ENCODE results near the gene LRRC3.

LRRC3 gene

DNA sequence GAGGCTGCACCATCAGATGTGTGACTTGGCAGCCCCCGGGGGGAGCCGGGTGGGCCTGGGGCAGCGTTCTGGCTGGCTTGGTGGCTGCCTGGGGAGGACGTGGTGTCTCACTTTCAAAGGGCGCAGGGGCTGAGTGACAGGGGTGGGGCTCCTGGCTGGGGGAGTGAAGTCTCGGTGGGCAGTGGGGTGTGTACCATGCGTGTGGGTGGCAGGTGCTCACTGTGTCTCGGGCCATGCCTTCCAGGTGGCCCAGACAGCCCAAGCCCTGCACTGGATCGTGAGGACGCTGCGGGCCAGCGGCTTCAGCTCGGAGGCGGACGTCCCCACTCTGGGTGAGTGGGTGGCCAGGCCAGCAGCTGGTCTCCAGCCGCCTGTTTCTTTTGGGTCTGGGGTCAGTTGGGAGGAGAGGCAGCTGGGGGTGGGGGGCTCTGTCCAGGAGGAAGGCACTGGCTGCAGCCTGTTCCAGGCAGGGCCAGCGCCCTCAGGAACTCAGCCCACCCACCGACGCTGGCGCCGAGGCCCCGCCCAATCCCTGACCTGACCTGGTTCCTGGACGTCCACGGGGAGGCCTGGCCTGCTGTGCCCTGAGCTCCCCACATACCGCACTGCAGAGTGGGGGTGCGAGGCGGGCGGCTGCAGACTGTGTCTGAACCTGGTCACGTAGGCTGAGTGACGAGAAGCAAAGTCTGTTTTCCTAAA is 30.6 kb upstream of the LRRC3 start:
- no peak for FAIRE-seq

DNA sequence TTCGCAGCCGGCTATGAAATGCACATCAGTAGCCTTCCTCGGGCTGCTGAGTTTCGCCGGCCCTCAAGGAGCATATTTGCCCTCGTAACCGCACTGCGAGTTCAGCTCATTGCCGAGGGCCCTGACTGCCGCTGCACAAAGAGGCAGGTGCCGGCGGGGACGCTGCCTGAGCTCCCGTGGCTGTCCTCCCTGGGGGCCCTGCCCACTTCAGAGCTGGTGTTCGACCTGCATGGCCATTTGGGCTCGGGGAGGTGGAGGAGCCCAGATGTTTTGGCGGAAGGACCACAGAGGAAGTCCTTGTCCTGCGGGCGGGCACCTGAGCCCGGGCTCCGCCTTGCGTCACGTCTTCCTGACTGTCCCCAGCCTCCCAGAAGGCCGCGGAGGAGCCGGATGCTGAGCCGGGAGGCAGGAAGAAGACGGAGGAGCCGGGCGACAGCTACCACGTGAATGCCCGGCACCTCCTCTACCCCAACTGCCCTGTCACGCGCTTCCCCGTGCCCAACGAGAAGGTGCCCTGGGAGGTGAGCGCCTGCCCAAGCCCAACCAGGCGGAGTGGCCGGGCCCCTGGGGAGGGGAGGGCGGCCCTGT is 29.9 kb upstream of the LRRC3 start:
- no peak for FAIRE-seq

DNA sequence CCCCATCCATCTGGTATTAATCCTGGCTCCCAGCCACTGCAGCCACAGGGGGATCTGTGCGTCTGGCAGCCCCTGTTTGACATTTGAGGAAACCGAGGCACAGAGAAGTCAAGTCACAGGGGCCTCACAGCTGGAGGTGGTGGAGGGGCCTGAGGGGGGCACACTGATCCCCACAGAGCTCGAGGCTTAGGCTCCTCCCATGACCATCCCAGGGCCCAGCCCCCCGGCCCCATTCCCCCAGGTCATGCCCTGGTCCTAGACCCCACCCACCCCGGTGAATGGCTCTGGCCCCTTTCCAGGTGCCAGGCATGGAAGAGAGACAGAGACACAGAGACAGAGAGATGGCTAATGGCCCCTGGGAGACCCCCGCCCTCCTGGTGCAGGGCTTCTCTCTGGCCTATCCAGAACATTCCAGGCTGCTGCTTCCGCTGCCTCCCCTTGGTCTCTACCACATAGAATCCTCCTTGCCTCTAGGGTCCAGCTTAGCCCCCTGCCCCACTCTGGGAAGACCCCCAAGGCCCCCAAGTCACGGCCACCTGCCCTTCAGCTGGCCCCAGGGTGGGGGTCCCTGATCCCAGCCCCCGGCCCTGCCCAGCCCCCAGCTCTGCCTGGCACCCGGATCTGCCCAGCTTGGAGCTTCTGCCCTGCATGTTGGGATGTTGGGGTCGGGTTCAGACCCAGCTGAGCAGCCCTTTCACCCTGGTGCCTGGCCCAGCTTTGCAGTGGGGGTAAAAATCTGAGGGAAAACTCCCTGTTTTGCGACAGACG is 29.2 kb upstream of the LRRC3 start:
- FAIRE-seq, result no peak

DNA sequence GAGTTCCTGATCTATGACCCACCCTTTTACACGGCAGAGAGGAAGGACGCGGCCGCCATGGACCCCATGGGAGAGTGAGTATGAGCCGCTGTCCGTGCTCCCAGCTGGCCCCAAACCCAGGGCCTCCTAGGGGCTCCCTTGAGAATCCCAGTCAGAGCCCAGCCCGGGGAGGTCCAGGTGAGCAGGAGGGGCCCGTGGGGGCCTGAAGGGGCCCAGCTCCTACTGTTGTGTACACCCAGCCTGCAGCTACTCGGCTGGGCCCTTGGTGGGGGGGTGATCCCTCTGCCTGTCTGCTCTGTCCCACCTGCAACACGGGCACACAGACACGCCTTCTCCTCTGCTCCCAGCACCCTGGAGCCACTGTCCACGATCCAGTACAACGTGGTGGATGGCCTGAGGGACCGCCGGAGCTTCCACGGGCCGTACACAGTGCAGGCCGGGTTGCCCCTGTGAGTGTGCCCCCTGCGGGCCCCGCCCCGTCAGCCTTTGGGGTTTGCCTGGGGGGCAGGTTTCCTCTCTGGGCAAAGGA is 28.6 kb upstream of the LRRC3 start:
- no peak for FAIRE-seq

DNA sequence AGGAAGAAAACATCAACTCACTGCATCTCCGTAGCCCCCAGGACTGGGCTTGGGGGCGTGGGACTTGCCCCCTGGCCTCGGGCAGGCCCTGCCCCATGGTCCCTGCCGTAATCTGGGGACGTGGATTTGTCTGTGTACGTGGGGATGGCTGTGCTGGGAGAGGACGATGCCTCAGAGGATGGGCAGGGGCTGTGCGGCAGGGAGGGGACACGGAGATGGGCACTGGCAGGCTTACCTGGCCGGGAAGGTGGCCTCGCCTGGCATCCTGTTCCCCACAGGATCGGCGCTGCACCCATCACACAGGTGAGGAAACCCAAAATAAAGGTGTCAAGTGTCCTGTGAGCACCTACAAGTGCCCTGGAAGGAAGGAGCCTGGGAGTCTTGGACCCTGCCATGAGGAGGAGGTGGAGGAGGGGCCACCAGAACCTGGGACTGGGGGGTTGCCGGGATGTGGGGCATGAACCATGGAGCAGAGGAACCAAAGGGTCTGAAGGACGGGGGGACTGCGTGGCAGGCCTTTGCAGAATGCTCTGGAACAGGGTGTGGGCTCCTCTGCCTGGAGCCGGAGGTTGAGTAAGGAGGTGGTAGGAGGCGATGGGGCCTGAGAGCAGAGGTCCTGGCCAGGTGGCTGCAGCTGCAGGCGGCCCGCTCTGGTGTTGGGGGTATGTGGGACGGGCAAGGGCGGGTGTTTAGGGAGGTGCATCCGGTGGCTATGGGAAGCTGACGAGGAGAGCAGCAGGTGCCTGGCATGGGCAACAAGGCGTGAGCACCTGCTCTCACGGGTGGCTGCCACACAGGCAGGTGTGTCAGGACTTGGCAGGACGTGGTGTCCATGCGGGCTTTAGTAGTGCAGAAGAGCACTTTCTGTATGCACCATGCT is 27.8 kb upstream of the LRRC3 start:
- FAIRE-seq, result no peak

DNA sequence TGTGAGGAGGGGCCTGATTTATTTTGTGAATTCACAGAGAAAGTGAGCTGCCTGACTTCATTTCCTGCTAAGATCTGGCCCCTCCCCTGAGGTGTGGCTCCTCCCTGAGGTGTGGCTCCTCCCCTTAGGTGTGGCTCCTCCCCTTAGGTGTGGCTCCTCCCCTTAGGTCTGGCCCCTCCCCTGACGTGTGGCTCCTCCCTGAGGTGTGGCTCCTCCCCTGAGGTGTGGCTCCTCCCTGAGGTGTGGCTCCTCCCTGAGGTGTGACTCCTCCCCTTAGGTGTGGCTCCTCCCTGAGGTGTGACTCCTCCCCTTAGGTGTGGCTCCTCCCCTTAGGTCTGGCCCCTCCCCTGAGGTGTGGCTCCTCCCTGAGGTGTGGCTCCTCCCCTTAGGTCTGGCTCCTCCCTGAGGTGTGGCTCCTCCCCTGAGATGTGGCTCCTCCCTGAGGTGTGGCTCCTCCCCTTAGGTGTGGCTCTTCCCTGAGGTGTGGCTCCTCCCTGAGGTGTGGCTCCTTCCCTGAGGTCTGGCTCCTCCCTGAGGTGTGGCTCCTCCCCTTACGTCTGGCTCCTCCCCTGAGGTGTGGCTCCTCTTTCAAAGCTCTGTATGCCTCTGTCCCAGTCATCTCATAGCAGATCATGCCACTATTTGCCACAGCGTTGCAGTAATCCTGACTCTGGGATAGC is 26.9 kb upstream of the LRRC3 start:
- no peak for FAIRE-seq

DNA sequence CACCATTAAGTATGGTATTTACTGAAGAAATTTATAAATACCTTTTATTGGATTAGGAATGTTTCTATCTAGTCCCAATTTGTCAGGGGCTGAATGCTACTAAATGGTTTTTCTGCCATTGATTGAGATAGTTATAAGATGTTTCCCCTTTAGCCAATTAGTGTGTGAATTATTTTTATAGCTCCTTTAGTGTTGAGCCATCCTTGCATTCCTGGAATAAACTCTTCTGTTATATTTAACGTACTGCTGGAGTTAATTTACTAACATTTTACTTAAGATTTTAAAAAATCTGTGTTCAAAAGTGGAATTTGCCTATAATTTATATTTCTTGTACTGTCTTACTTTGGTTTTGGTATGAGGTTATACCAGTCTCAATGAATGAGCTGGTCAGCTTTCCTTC is 25.4 kb upstream of the LRRC3 start:
- FAIRE-seq, result no peak

DNA sequence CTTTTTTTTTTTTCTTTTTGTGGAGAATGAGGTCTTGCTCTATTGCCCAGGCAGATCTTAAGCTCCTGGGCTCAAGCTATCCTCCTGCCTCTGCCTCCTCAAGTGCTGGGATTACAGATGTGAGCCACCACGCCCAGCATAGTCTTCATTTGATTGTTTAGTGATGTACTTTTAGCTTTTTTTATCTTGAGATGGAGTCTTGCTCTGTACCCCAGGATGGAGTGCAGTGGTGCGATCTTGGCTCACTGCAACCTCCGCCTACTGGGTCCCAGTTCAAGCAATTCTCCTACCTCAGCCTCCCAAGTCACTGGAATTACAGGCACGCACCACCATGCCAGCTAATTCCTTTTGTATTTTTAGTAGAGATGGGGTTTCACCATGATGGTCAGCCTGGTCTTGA is 24.0 kb upstream of the LRRC3 start:
- no peak for FAIRE-seq

DNA sequence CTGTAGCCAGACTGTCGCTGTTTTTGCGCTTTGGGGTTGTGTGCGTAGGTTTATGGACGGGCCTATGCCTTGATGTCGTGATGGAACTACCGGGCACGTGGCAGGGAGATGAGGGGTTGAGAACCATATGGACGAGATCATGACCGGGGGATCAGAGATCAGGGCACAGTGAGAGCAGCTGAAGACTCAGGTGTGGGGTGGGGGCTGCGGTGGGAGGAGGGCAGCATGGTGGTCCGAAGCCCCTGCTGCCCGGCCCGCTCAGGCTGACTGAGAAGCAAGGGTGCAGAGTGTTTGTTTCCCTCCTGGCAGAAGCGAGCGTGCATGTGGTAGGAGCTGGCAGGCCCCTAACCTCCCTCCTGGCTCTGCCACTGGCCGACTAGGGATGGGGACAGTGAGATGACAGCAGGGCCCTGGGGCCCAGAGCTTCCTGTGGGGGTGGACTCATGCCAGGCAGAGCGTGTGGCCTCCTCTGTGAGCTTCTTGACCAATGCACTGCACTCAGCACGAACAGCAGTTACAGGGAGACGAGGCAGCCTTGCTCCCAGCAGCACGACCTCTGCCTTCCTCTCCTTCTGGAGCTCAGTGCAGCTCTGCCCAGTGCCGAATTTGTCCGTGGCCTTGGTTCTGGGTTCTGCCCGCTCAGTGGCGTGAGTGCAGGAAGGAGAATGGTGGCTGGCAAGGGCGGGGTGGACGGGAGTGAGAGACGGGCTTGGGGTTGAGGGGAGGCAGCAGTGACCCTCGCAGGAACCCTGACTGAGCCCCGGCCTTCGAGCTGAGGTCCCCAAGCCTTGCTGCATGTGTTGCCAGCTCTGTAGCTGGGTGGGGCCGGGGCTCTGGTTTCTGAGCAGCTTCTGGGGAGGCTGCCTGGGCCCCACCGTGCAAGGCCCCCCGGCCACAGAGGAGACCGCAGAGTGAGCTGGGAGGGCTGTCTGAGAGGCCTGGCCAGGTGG is 22.2 kb upstream of the LRRC3 start:
- no peak for FAIRE-seq

DNA sequence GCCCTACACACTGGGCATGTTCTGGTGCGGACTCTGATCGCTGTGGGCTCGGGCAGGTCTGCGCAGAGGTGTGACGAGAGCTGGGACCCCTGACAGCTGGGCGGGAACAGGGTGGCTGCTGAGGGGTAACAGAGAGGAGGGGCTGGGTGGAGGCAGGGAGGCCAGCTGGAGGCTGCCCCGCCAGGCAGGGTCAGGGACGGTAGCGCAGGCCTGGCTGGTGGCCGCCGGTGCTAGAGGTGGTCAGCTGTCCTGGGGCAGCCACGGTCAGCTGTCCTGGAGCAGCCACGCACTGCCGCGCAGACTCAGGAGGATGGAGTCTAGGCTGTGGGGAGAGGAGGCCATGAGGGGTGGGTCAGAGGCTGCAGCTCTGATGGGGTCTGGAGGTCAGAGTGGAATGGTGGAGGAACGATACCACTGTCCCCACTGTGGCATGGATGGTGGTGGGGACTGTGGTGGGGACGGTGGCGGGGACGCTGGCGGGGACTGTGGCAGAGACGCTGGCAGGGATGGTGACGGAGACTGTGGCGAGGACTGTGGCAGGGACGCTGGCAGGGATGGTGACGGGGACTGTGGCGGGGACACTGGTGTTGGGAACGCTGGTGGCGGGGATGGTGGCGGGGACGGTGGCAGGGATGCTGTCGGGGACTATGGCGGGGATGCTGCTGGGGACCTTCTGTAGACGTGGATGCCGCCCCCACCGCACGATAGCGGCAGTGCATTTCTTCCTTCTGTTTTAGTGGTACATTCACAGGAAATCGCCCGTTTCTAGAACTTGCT is 21.3 kb upstream of the LRRC3 start:
- no peak for FAIRE-seq

DNA sequence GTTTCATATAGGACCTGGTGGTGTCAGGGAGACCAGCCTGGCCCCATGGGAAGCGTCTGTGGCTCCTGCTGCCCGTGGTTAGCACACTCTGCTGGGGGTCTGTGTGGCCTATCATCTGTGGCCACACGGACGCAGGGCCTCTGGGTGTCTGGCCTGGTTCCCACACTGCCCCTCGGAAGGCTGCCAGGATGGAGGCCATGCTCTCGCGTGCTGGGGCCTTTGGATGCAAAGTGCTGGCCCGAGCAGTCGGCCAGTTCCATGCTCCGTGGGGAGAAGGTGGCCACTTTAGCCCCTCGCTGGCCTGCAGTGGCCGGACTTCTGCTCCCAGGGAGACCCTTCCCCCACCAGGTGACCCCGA is 20.8 kb upstream of the LRRC3 start:
- no peak for FAIRE-seq

DNA sequence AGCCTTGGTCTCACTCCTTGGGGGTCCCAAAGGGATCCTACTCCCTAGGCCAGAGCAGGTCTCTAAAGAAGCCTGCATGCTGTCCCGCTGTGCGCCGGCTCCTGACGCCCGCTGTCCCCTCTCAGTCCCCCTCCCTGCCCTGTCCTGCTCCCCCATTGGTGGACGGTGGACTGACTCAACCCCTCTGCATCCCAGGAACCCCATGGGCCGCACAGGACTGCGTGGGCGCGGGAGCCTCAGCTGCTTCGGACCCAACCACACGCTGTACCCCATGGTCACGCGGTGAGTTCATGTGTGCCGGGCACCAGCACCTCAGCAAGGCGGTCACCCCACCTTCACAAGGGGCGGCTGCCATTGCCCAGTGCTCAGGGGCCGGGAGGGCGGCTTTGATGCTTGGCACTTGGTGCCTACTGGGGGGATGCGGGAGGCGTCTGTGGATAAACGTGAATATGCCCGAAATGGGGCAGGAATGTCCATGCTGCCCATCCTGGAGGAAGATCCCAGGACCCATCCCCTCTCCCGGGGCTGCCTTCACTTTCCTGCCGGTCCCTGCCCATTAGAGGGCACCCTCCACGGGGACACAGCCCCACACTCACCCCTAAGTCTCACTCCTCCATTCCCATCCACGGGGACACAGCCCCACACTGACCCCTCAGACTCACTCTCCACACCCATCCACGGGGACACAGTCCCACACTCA is 20.2 kb upstream of the LRRC3 start:
- no peak for FAIRE-seq

DNA sequence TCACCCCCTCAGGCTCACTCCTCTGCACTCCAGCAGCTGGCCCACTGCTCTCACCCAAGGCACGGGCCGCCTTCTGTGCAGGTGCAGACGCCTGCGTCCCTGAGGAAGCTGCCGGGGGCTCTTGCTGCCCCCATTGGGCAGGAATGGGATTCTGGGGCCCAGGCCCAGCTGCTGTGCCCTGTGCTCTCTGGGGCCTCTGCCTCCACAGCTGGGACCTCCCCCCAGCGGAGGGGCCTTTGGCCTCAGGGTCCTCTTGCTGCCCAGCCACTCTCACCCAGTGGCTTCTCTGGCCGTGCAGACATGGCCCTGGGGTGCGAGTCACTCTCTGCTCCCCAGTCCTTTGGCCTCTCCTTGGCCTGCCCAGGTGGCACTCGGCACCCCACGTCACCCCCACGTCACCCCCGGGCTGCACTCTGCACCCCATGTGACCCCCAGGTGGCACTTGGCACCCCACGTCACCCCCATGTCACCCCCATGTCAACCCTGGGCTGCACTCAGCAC is 19.1 kb upstream of the LRRC3 start:
- no peak for FAIRE-seq

DNA sequence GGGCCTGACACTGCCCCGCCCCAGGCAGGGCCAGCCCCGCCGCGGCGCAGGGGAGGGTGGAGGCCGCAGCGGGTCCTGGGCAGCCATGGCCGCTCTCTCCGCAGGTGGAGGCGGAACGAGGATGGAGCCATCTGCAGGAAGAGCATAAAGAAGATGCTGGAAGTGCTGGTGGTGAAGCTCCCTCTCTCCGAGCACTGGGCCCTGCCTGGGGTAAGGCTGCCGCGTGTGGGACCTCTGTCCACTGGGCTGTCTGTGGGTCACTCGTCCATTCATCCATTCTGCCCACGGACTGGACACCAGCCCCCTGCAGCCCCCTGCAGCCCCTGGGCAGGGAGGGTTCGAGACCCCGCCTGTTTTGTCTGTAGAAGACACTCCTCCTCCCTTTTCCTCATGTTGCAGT is 18.4 kb upstream of the LRRC3 start:
- FAIRE-seq, result no peak

DNA sequence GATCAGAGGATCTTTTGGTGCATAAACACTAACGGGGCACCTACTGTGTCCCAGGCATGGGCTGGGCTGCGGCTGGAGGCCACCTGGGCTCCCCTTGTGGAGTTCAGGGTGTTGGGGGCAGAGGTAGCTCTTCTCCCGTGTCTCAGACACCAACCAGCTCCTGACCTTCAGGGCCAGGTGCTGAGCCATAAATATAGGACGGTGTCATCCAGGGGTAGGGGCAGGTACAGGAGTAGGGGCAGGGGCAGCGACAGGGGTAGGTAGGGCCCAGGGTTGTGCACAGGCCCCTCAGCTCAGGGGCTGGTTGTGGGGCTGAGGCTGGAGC is 18.0 kb upstream of the LRRC3 start:
- FAIRE-seq, result no peak

DNA sequence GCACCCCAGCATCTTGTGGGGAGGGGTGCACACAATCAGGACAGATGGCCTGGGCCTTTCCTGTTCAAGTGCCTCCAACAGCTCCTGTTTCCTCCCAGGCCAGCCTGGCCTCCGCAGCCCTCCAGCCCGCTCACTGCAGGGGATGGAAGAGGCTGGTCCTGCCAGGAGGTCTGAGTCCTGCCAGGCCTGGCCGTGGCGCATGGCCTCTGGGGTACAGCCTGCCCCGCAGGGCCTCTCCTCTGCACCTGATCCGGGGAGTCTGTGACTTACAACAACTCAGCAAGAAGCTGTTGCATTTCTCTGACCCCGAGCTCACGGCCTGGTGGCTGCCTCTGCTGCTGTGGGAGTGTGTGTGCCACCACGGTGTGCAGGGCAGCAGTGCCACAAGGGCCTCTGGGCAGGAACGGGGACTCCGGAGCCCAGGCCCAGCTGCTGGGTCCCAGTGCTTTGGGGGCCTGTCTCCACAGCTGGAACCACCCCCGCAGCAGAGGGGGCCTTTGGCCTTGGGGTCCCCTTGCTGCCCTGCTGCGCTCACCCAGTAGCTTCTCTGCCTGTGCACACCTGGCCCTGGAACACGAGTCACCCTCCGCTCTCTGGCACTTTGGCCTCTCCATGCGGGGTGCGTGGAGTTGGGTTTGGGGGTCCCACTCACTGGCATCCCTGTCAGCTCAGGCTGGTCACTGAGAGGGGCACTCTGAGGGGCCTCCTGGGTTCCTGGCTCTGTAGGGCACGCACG is 17.4 kb upstream of the LRRC3 start:
- FAIRE-seq, result no peak

DNA sequence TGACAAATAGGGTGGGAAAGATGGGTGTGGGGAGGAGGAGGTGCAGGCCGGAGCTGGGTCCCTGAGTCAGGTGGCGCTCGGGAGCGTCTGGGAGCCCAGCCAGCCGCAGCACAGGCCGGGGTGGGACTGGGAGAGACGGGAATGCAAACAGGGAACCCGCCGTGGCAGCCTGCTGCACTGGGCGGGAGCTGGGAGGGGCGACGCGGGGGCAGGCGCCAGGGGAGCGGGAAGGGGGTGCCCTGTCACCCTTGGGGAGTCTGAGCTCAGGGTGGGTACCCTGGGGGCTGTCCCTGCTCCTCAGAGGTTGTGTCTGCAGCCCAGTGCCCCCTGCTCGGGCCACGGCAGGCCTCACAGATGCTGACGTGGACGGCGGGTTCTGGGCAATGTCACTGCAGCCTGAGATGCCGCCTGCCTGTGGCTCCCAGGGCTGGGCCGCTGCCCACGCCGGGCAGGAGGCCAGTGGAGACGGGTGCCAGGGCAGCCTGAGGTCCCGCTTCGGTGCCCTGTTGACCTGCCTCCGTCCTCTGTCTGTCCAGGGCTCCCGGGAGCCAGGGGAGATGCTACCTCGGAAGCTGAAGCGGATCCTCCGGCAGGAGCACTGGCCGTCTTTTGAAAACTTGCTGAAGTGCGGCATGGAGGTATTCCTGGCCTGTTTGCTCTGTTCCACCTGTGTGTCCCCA is 16.6 kb upstream of the LRRC3 start:
- FAIRE-seq, result no peak

DNA sequence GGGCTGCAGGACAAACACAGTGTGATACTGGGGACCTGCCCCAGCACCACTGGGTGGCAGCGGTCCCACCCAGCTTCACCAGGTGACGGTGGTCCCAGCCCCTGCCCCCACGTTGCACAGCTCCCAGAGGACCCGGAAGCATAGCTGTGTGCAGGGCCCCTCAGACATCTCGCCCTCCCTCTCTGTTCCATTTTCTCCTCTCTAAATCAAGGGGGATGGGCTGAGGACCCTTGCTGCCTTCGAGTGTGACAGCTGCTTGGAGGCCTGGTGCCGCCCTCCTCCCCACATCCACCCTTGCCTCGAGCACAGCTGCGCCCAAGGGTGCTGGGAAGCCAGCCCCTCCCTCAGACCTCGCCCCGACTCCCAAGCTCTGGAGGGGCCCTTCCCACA is 16.1 kb upstream of the LRRC3 start:
- FAIRE-seq, result no peak
